Measurements from ENCODE around the gene ESYT1. TPM values are rescaled to one million over a fixed set of nuclear protein-coding genes. Genes with fewer than 3 reads are reported as not detected.

The ESYT1 gene
- total and polyA plus RNA-seq, 4 experiments from 2014 or later, result 249 to 690 (median 326) TPM

- Histone ChIP-seq H3K4me3 (ENCODE audit: low read length in 2 of 2) (no peak overlapping the region), H3K9me3 (ENCODE audit: control insufficient read depth in 1 of 2, low read length in 2 of 2) (no peaks in the 10 kb centered on the region), H3K27ac (ENCODE audit: low read depth, low read length) (no peak overlapping the region), H3K36me3 (ENCODE audit: insufficient read depth, low read length) (no peaks in the 10 kb centered on the region), H3K4me1 (ENCODE audit: insufficient read depth, low read length) (peaks cover 59% of the 10 kb centered on the region), H3K27me3 (ENCODE audit: insufficient read depth, low read length) (no peaks in the 10 kb centered on the region)
- Mint-ChIP-seq H3K27ac (peak overlapping the region in 5 of 7 donors; percentile 30 to 69 (median 36)), H3K27me3 (no peaks in the 10 kb centered on the region), H3K9me3 (peaks cover 0 to under 1% (median 0%) of the 10 kb centered on the region in 8 donors), H3K4me3 (no peak overlapping the region), H3K36me3 (peaks cover 8 to 16% of the 10 kb centered on the region in 2 donors), H3K4me1 (peaks cover 38 to 61% (median 48%) of the 10 kb centered on the region in 4 donors)
- ChIA-PET CTCF (ENCODE audit: partially characterized antibody) (interaction anchor here (1.1 to 13.2 kb wide), 6 partner anchors 21 to 374 kb away, joined by 3 to 264 read pairs (median 4); partner anchors contain the start of genes ANKRD52, RNF41 and SMARCC2), POLR2A (ENCODE audit: partially characterized antibody) (interaction anchor here (1.0 to 9.4 kb wide), 4 partner anchors 40 to 148 kb away, joined by 3 to 245 read pairs (median 110); partner anchors contain the start of gene SMARCC2)
- intact Hi-C loops (cut with micrococcal nuclease), result no loop called here
- no peak for DNase-seq
Measured at GRCh38 chr12:56122637-56123036, 5.4 kb upstream of the ESYT1 start.

- POLR2A ChIA-PET (ENCODE audit: partially characterized antibody), result interaction anchor here (0.9 to 9.4 kb wide), 8 partner anchors 20 to 214 kb away, joined by 3 to 245 read pairs (median 6); partner anchors contain the start of genes COQ10A, IL23A, MYL6 and PA2G4
- H3K4me1 Mint-ChIP-seq, result peaks cover 31 to 56% (median 40%) of the 10 kb centered on the region in 4 donors
- CTCF ChIA-PET (ENCODE audit: partially characterized antibody), result interaction anchor here (0.6 to 13.2 kb wide), 13 partner anchors 9 to 956 kb away, joined by 3 to 264 read pairs (median 3); partner anchors contain the start of genes ANKRD52, PA2G4, RNF41 and SMARCC2
Measured at GRCh38 chr12:56124133-56124532, 3.9 kb upstream of the ESYT1 start.

GRCh38 chr12:56126732-56127239 lies 1.3 kb upstream of the ESYT1 start:
- ChIA-PET CTCF (ENCODE audit: partially characterized antibody) (interaction anchor here (0.6 to 13.2 kb wide), 17 partner anchors 8 to 388 kb away, joined by 3 to 264 read pairs (median 5); partner anchors contain the start of genes MYL6, MYL6B, RNF41 and SMARCC2), POLR2A (ENCODE audit: partially characterized antibody) (interaction anchor here (1.0 to 9.4 kb wide), 10 partner anchors 9 to 140 kb away, joined by 3 to 245 read pairs (median 57); partner anchors contain the start of genes ANKRD52, COQ10A, MYL6 and PA2G4)
- DNase-seq, result no peak
- Mint-ChIP-seq H3K4me3 (peak overlapping the region in 7 of 8 donors; percentile 96 to 100 (median 97)), H3K9me3 (peaks cover 0 to 2% (median 0%) of the 10 kb centered on the region in 8 donors), H3K27me3 (no peaks in the 10 kb centered on the region), H3K4me1 (peaks cover 42 to 75% (median 53%) of the 10 kb centered on the region in 4 donors), H3K27ac (peak overlapping the region; percentile 89 to 99 (median 98)), H3K36me3 (peaks cover 23 to 37% of the 10 kb centered on the region in 2 donors)
- H3K9me3 ChIP-seq (ENCODE audit: control insufficient read depth in 1 of 2, low read length in 2 of 2), result no peaks in the 10 kb centered on the region
- peaks cover 62% of the 10 kb centered on the region for H3K4me1 ChIP-seq (ENCODE audit: insufficient read depth, low read length)
- peak overlapping the region; percentile 73 for H3K27ac ChIP-seq (ENCODE audit: low read depth, low read length)
- peak overlapping the region; percentile 16 to 36 for H3K4me3 ChIP-seq (ENCODE audit: low read length in 2 of 2)
- H3K27me3 ChIP-seq (ENCODE audit: insufficient read depth, low read length), result no peaks in the 10 kb centered on the region
- H3K36me3 ChIP-seq (ENCODE audit: insufficient read depth, low read length), result peaks cover 17% of the 10 kb centered on the region
- intact Hi-C loops (cut with micrococcal nuclease), result loop anchor here (1.0 to 5.0 kb wide), 5 partner anchors 8 to 561 kb away; partner anchors contain the start of genes APOF, NABP2, PTGES3 and SMARCC2

More at GRCh38 chr12:56124133-56124532, 3.9 kb upstream of the ESYT1 start:
- intact Hi-C loops (cut with micrococcal nuclease), result no loop called here
- no peaks in the 10 kb centered on the region for H3K27me3 Mint-ChIP-seq
- peaks cover 5 to 23% of the 10 kb centered on the region in 2 donors for H3K36me3 Mint-ChIP-seq
- Histone ChIP-seq H3K36me3 (ENCODE audit: insufficient read depth, low read length) (no peaks in the 10 kb centered on the region), H3K27me3 (ENCODE audit: insufficient read depth, low read length) (no peaks in the 10 kb centered on the region), H3K9me3 (ENCODE audit: control insufficient read depth in 1 of 2, low read length in 2 of 2) (no peaks in the 10 kb centered on the region), H3K4me1 (ENCODE audit: insufficient read depth, low read length) (peaks cover 48% of the 10 kb centered on the region), H3K4me3 (ENCODE audit: low read length in 2 of 2) (no peak overlapping the region), H3K27ac (ENCODE audit: low read depth, low read length) (peak overlapping the region; percentile 73)
- H3K9me3 Mint-ChIP-seq, result peaks cover 0 to 2% (median 0%) of the 10 kb centered on the region in 8 donors
- H3K27ac Mint-ChIP-seq, result peak overlapping the region; percentile 46 to 89 (median 78)
- DNase-seq, result no peak
- peak overlapping the region in 1 of 8 donors; percentile 12 for H3K4me3 Mint-ChIP-seq

GRCh38 chr12:56127485-56127887 lies 581 bp upstream of the ESYT1 start:
- Mint-ChIP-seq H3K36me3 (peaks cover 30 to 43% of the 10 kb centered on the region in 2 donors), H3K27me3 (no peaks in the 10 kb centered on the region), H3K27ac (peak overlapping the region; percentile 89 to 99 (median 98)), H3K4me3 (peak overlapping the region; percentile 96 to 100 (median 98)), H3K9me3 (peaks cover 0 to 2% (median 0%) of the 10 kb centered on the region in 8 donors), H3K4me1 (peaks cover 45 to 82% (median 59%) of the 10 kb centered on the region in 4 donors)
- Histone ChIP-seq H3K4me1 (ENCODE audit: insufficient read depth, low read length) (peaks cover 68% of the 10 kb centered on the region), H3K27me3 (ENCODE audit: insufficient read depth, low read length) (no peaks in the 10 kb centered on the region), H3K4me3 (ENCODE audit: low read length in 2 of 2) (peak overlapping the region; percentile 36), H3K9me3 (ENCODE audit: control insufficient read depth in 1 of 2, low read length in 2 of 2) (no peaks in the 10 kb centered on the region), H3K27ac (ENCODE audit: low read depth, low read length) (peak overlapping the region; percentile 73), H3K36me3 (ENCODE audit: insufficient read depth, low read length) (peaks cover 24% of the 10 kb centered on the region)
- intact Hi-C loops (cut with micrococcal nuclease), result loop anchor here (5.0 kb wide), 2 partner anchors 235 to 560 kb away; partner anchors contain the start of genes APOF, PTGES3 and STAT2
- CTCF ChIA-PET (ENCODE audit: partially characterized antibody), result interaction anchor here (0.9 to 13.2 kb wide), 14 partner anchors 8 to 337 kb away, joined by 3 to 264 read pairs (median 8); partner anchors contain the start of genes MYL6, MYL6B, PA2G4 and RPL41
- POLR2A ChIA-PET (ENCODE audit: partially characterized antibody), result interaction anchor here (0.8 to 9.4 kb wide), 29 partner anchors 10 to 1814 kb away, joined by 3 to 245 read pairs (median 6); partner anchors contain the start of genes ANKRD52, ATP23, CNPY2 and COQ10A
- no peak for DNase-seq

GRCh38 chr12:56128670-56129205 lies 671 bp downstream of the ESYT1 start:
- H3K4me1 ChIP-seq (ENCODE audit: insufficient read depth, low read length), result peaks cover 76% of the 10 kb centered on the region
- peaks cover 33% of the 10 kb centered on the region for H3K36me3 ChIP-seq (ENCODE audit: insufficient read depth, low read length)
- Mint-ChIP-seq H3K4me3 (peak overlapping the region; percentile 96 to 100 (median 98)), H3K9me3 (peaks cover 0 to 2% (median 0%) of the 10 kb centered on the region in 8 donors), H3K36me3 (peaks cover 40 to 51% of the 10 kb centered on the region in 2 donors), H3K27me3 (no peaks in the 10 kb centered on the region), H3K27ac (peak overlapping the region; percentile 89 to 99 (median 97)), H3K4me1 (peaks cover 49 to 88% (median 60%) of the 10 kb centered on the region in 4 donors)
- H3K4me3 ChIP-seq (ENCODE audit: low read length in 2 of 2), result peak overlapping the region; percentile 81 to 96
- H3K27ac ChIP-seq (ENCODE audit: low read depth, low read length), result peak overlapping the region; percentile 82
- ChIA-PET CTCF (ENCODE audit: partially characterized antibody) (interaction anchor here (1.1 to 13.2 kb wide), 14 partner anchors 9 to 81 kb away, joined by 3 to 264 read pairs (median 9); partner anchors contain the start of genes MYL6, MYL6B, PA2G4 and RPL41), POLR2A (ENCODE audit: partially characterized antibody) (interaction anchor here (0.6 to 9.4 kb wide), 30 partner anchors 9 to 1812 kb away, joined by 3 to 245 read pairs (median 5); partner anchors contain the start of genes ANKRD52, ATP23, BLOC1S1 and CNPY2)
- no peaks in the 10 kb centered on the region for H3K9me3 ChIP-seq (ENCODE audit: control insufficient read depth in 1 of 2, low read length in 2 of 2)
- no peaks in the 10 kb centered on the region for H3K27me3 ChIP-seq (ENCODE audit: insufficient read depth, low read length)
- intact Hi-C loops (cut with micrococcal nuclease), result loop anchor here (1.0 to 5.0 kb wide), 6 partner anchors 11 to 559 kb away; partner anchors contain the start of genes APOF, MYL6, MYL6B and PA2G4
- DNase-seq, result peak in 1 of 5 donors; percentile 32

GRCh38 chr12:56129206-56129941 lies 1.3 kb downstream of the ESYT1 start:
- peaks cover 73% of the 10 kb centered on the region for H3K4me1 ChIP-seq (ENCODE audit: insufficient read depth, low read length)
- intact Hi-C loops (cut with micrococcal nuclease), result loop anchor here (1.0 to 5.0 kb wide), 5 partner anchors 10 to 558 kb away; partner anchors contain the start of genes APOF, MYL6B, PA2G4 and PTGES3
- POLR2A ChIA-PET (ENCODE audit: partially characterized antibody), result interaction anchor here (0.8 to 9.4 kb wide), 14 partner anchors 8 to 1812 kb away, joined by 3 to 245 read pairs (median 16); partner anchors contain the start of genes ANKRD52, ATP23, MYL6 and ORMDL2

More at GRCh38 chr12:56129206-56129941, 1.3 kb downstream of the ESYT1 start:
- Histone ChIP-seq H3K4me3 (ENCODE audit: low read length in 2 of 2) (peak overlapping the region; percentile 81 to 96), H3K27ac (ENCODE audit: low read depth, low read length) (peak overlapping the region; percentile 82), H3K36me3 (ENCODE audit: insufficient read depth, low read length) (peaks cover 40% of the 10 kb centered on the region), H3K9me3 (ENCODE audit: control insufficient read depth in 1 of 2, low read length in 2 of 2) (no peaks in the 10 kb centered on the region), H3K27me3 (ENCODE audit: insufficient read depth, low read length) (no peaks in the 10 kb centered on the region)
- peak overlapping the region; percentile 89 to 99 (median 97) for H3K27ac Mint-ChIP-seq
- peaks cover 49 to 88% (median 57%) of the 10 kb centered on the region in 4 donors for H3K4me1 Mint-ChIP-seq
- peak; percentile 70 to 79 (median 77) for DNase-seq
- no peaks in the 10 kb centered on the region for H3K27me3 Mint-ChIP-seq
- CTCF ChIA-PET (ENCODE audit: partially characterized antibody), result interaction anchor here (1.0 to 13.2 kb wide), 7 partner anchors 10 to 60 kb away, joined by 3 to 264 read pairs (median 7); partner anchors contain the start of genes SMARCC2 and ZC3H10
- H3K36me3 Mint-ChIP-seq, result peaks cover 46 to 56% of the 10 kb centered on the region in 2 donors
- peak overlapping the region; percentile 96 to 100 (median 98) for H3K4me3 Mint-ChIP-seq
- H3K9me3 Mint-ChIP-seq, result peaks cover 0 to 2% (median 0%) of the 10 kb centered on the region in 8 donors
